HepG2 (cell line): ENCODE data around the gene RHEBL1. TPM values are rescaled to one million over a fixed set of nuclear protein-coding genes. Genes with fewer than 3 reads are reported as not detected.

Source experiments
- ARID4A ChIP-seq: sonication (generic); formaldehyde crosslinking; IDR thresholded peaks from 2 replicates; pipeline ENCODE4 v1.5.0; 2020; ENCODE audit warnings: mild to moderate bottlenecking, missing genetic modification reagents, borderline replicate concordance
- HNF1A ChIP-seq, 2 experiments: sonication (generic) in 1 of 2; formaldehyde crosslinking in 1 of 2; IDR thresholded peaks; 2 replicates each; pipeline versions ENCODE4 v1.4.0 to v1.6.1; 2016 to 2020; ENCODE audit warnings: borderline replicate concordance in 1 of 2, low read depth in 1 of 2, mild to moderate bottlenecking in 1 of 2, missing genetic modification reagents in 1 of 2
- LCORL ChIP-seq, 2 experiments: fragments of 450-650 bp in 1 of 2; sonication (generic) in 1 of 2; formaldehyde crosslinking in 1 of 2; IDR thresholded peaks; 2 replicates each; pipeline versions ENCODE4 v1.5.0 to v1.6.1; 2017 to 2020; ENCODE audit warnings: antibody characterized with exemption in 1 of 2, missing genetic modification reagents in 1 of 2
- MAX ChIP-seq: IDR thresholded peaks from 2 replicates; pipeline ENCODE4 v1.6.1; 2012; ENCODE audit warnings: inconsistent platforms
- MTERF4 ChIP-seq: sonication (generic); formaldehyde crosslinking; IDR thresholded peaks from 2 replicates; pipeline ENCODE4 v1.8.0; 2023; ENCODE audit warnings: mild to moderate bottlenecking, missing genetic modification reagents
- SALL1 ChIP-seq: sonication (generic); formaldehyde crosslinking; IDR thresholded peaks from 2 replicates; pipeline ENCODE4 v1.8.0; 2022; ENCODE audit warnings: mild to moderate bottlenecking, missing genetic modification reagents
- ZBTB26 ChIP-seq: IDR thresholded peaks from 2 replicates; pipeline ENCODE4 v1.6.1; 2016; ENCODE audit warnings: missing compliant biosample characterization, missing genetic modification reagents, borderline replicate concordance
- ZFP90 ChIP-seq: sonication (generic); formaldehyde crosslinking; IDR thresholded peaks from 2 replicates; pipeline ENCODE4 v1.8.0; 2022; ENCODE audit warnings: missing genetic modification reagents, mild to moderate bottlenecking, inconsistent platforms, borderline replicate concordance
- ZNF281 ChIP-seq: sonication (generic); formaldehyde crosslinking; IDR thresholded peaks from 2 replicates; pipeline ENCODE4 v1.4.0; 2020; ENCODE audit warnings: missing genetic modification reagents, borderline replicate concordance
- ZSCAN9 ChIP-seq: IDR thresholded peaks from 2 replicates; pipeline ENCODE4 v1.6.1; 2016; ENCODE audit warnings: borderline replicate concordance
- polyA plus RNA-seq, 8 experiments: library from polyadenylated mRNA; depleted of rRNA in 3 of 8; stranded (reverse) in 7 of 8; unstranded in 1 of 8; fragments of >200 nt; fragmentation: Illumina TruSeq in 4 of 8; extraction: Trizol in 4 of 8; gene quantifications; 2 replicates each; pipeline versions ENCODE4 v1.2.1 to v1.2.3, GENCODE V29; 2011 to 2016; ENCODE audit warnings: low read depth in 4 of 8, missing spikeins in 1 of 8, mixed read lengths in 1 of 8; ENCODE audit not compliant: insufficient read depth in 1 of 8
- total RNA-seq, 5 experiments: library from RNA; depleted of rRNA; stranded (reverse); fragments of >200 nt; fragmentation: Illumina TruSeq; extraction: Trizol; gene quantifications; 2 replicates each; pipeline ENCODE4 v1.2.3, GENCODE V29; 2016; ENCODE audit warnings: low read depth in 1 of 5

Gene RHEBL1
- total and polyA plus RNA-seq, 2 of the 13 experiments (the other 11 are each of a cell fraction or from before 2014, with no cell fraction given) = 1.4 to 2.5 TPM

- no peak for TF ChIP-seq MTERF4 (CRISPR knock-in tag)
- TF ChIP-seq ZNF281 (CRISPR knock-in tag) = peak; percentile 50; the same call in 1 of the 2 replicates
- 0 out of 2 replicates have a peak, but pooled peaks have one; percentile 17 for TF ChIP-seq ARID4A (CRISPR knock-in tag)
- TF ChIP-seq ZBTB26 (CRISPR knock-in tag) = 0 out of 2 replicates have a peak, but pooled peaks have one; percentile 26
- 0 out of 2 replicates have a peak, but pooled peaks have one; percentile 16 for TF ChIP-seq MAX
- 0 out of 2 replicates have a peak, but pooled peaks have one; percentile 12 for TF ChIP-seq SALL1 (CRISPR knock-in tag)
- TF ChIP-seq ZSCAN9 (CRISPR knock-in tag) = no peak
- TF ChIP-seq ZFP90 (CRISPR knock-in tag) = 0 out of 2 replicates have a peak, but pooled peaks have one; percentile 24
- no peak for TF ChIP-seq HNF1A (IDR thresholded peaks at IDR 0.05; ENCODE audit: low read depth)
- no peak for TF ChIP-seq HNF1A (CRISPR knock-in tag; IDR thresholded peaks at IDR 0.05; ENCODE audit: borderline replicate concordance)
- TF ChIP-seq LCORL (IDR thresholded peaks at IDR 0.05) = no peak
- TF ChIP-seq LCORL (CRISPR knock-in tag; IDR thresholded peaks at IDR 0.05) = peak; percentile 33; the same call in 1 of the 2 replicates
These were observed 22.5 kb upstream of the RHEBL1 start (continued) for GRCh38 chr12:49092086-49092815.
